Endothelial cell of umbilical vein (primary cell): Measurements from ENCODE around the gene ITGA8. TPM values are rescaled to one million over a fixed set of nuclear protein-coding genes. Genes with fewer than 3 reads are reported as not detected.

ENCODE experiments used
- BruUV-seq: library from RNA; stranded (reverse); fragments of 400-500 nt; replicated peaks from 2 replicates; lab custom pipeline; 2021; lab: Mats Ljungman, UMichigan
- CTCF ChIA-PET: fragments of 300-600, 350-600 bp; sonication (Branson Sonifier 250); formaldehyde crosslinking; loops from one replicate; lab custom pipeline; 2021; ENCODE audit warnings: antibody characterized with exemption, inconsistent platforms; lab: Charles Lee
- POLR2A ChIA-PET: fragments of 300-600, 350-600 bp; sonication (Branson Sonifier 250); formaldehyde crosslinking; loops from one replicate; lab custom pipeline; 2021; ENCODE audit warnings: antibody characterized with exemption, inconsistent platforms; lab: Charles Lee
- DNase-seq: peaks from one replicate; pipeline ENCODE4 v3.0.0-alpha.2; 2011; ENCODE audit warnings: low read depth, low spot score
- FAIRE-seq: peaks from 2 replicates; lab custom pipeline; 2011; peaks lifted over from hg19 to GRCh38; lab: Jason Lieb, UNC
- H2AFZ ChIP-seq: 2 replicates; pipeline ENCODE4 v1.6.0; 2012; ENCODE audit warnings: low read depth, low read length, control low read depth, inconsistent platforms
- H3K27ac ChIP-seq: 2 replicates; pipeline ENCODE4 v1.5.1; 2011; ENCODE audit warnings: low read depth, mild to moderate bottlenecking, control low read depth, low read length, moderate library complexity; ENCODE audit not compliant: insufficient read depth
- H3K27me3 ChIP-seq, 2 experiments: 2 replicates each; pipeline versions ENCODE4 v1.6.0 to v1.6.1; 2011; ENCODE audit warnings: low read length in 2 of 2, mixed read lengths in 1 of 2; ENCODE audit not compliant: control insufficient read depth in 2 of 2, insufficient read depth in 2 of 2
- H3K36me3 ChIP-seq, 2 experiments: 2 replicates in 1 of 2; 3 replicates in 1 of 2; pipeline ENCODE4 v1.5.1; 2011; ENCODE audit warnings: low read length in 2 of 2, mild to moderate bottlenecking in 1 of 2, moderate library complexity in 1 of 2; ENCODE audit not compliant: control insufficient read depth in 2 of 2, insufficient read depth in 2 of 2; ENCODE audit errors: extremely low read depth in 1 of 2
- H3K4me1 ChIP-seq: 3 replicates; pipeline ENCODE4 v1.5.1; 2011; ENCODE audit warnings: mild to moderate bottlenecking, low read length; ENCODE audit not compliant: control insufficient read depth, insufficient read depth; ENCODE audit errors: extremely low read depth
- H3K4me2 ChIP-seq: 2 replicates; pipeline ENCODE4 v1.6.1; 2011; ENCODE audit warnings: low read length, control low read depth, mixed read lengths; ENCODE audit not compliant: insufficient read depth
- H3K4me3 ChIP-seq, 3 experiments: fragments of 200-600 bp in 1 of 3; sonication (generic), shearing (Covaris generic) in 1 of 3; replicated peaks in 1 of 3; 2 replicates each; pipeline ENCODE4 v1.5.1; 2011 to 2016; ENCODE audit warnings: control low read depth in 3 of 3, low read length in 3 of 3, mild to moderate bottlenecking in 2 of 3, inconsistent platforms in 1 of 3, low read depth in 1 of 3, moderate library complexity in 1 of 3; ENCODE audit not compliant: insufficient read depth in 1 of 3
- H3K79me2 ChIP-seq: 2 replicates; pipeline ENCODE4 v1.6.0; 2012; ENCODE audit warnings: low read length, inconsistent platforms; ENCODE audit not compliant: control insufficient read depth, insufficient read depth
- H3K9ac ChIP-seq: replicated peaks from 2 replicates; pipeline ENCODE3; 2011; ENCODE audit warnings: low read length, control low read depth; ENCODE audit not compliant: insufficient read depth; ENCODE audit errors: extremely low read depth
- H3K9me1 ChIP-seq: replicated peaks from 3 replicates; pipeline ENCODE4 v1.6.0; 2011; ENCODE audit warnings: mild to moderate bottlenecking, low read length; ENCODE audit not compliant: control insufficient read depth, insufficient read depth; ENCODE audit errors: extremely low read depth
- H3K9me3 ChIP-seq: replicated peaks from 2 replicates; pipeline ENCODE4 v1.5.1; 2012; ENCODE audit warnings: low read length, inconsistent platforms; ENCODE audit not compliant: control insufficient read depth, insufficient read depth
- H4K20me1 ChIP-seq: replicated peaks from 2 replicates; pipeline ENCODE3; 2011; ENCODE audit warnings: mild to moderate bottlenecking, low read length; ENCODE audit not compliant: control insufficient read depth, insufficient read depth; ENCODE audit errors: extremely low read depth
- EZH2 ChIP-seq: IDR thresholded peaks from 2 replicates; pipeline ENCODE4 v1.6.1; 2012; ENCODE audit warnings: borderline replicate concordance, low read depth, mild to moderate bottlenecking, moderate library complexity, low read length, inconsistent platforms; ENCODE audit not compliant: severe bottlenecking
- FOS ChIP-seq: IDR thresholded peaks from 2 replicates; pipeline ENCODE4 v1.6.1; 2011; ENCODE audit warnings: mild to moderate bottlenecking, low read length, moderate library complexity, borderline replicate concordance; ENCODE audit not compliant: insufficient read depth
- GATA2 ChIP-seq: IDR thresholded peaks from 2 replicates; pipeline ENCODE4 v1.7.0; 2011; ENCODE audit warnings: low read depth, mild to moderate bottlenecking, moderate library complexity, mixed read lengths, low read length; ENCODE audit not compliant: insufficient read length, insufficient read depth
- JUN ChIP-seq: IDR thresholded peaks from 2 replicates; pipeline ENCODE4 v1.6.1; 2011; ENCODE audit warnings: borderline replicate concordance, low read depth; ENCODE audit not compliant: insufficient read length, insufficient read depth
- MYC ChIP-seq: IDR thresholded peaks from one replicate; pipeline ENCODE4 v1.6.1; 2011; ENCODE audit warnings: mild to moderate bottlenecking, low read depth, low read length
- POLR2A ChIP-seq: IDR thresholded peaks from 2 replicates; pipeline ENCODE4 v1.6.1; 2012; ENCODE audit warnings: low read depth, mild to moderate bottlenecking, control low read depth, low read length
- POLR2AphosphoS5 ChIP-seq: IDR thresholded peaks from 2 replicates; pipeline ENCODE4 v1.6.1; 2012; ENCODE audit warnings: low read depth, mild to moderate bottlenecking, control low read depth, low read length, moderate library complexity; ENCODE audit not compliant: insufficient read depth
- dilution Hi-C: fragments of 300-500 bp; cut with MboI; formaldehyde crosslinking; loops from one replicate; pipeline ENCODE4 v1.15.0; 2019; ENCODE audit warnings: low sequenced_read_pairs; ENCODE audit not compliant: extremely low pct_ligation_motif_present
- intact Hi-C: fragments of 100-400 bp; cut with micrococcal nuclease; formaldehyde crosslinking; loops from one replicate; pipeline ENCODE4 v1.10.0; 2022
- polyA plus RNA-seq, 4 experiments: library from polyadenylated mRNA; depleted of rRNA in 3 of 4; stranded (reverse) in 3 of 4; unstranded in 1 of 4; fragments of >200 nt; gene quantifications; 2 replicates each; pipeline versions ENCODE4 v1.2.1 to v1.2.3, GENCODE V29; 2011 to 2012; ENCODE audit warnings: missing spikeins in 1 of 4
- total RNA-seq: library from RNA; stranded (reverse); gene quantifications from 2 replicates; pipeline ENCODE4 v1.2.3, GENCODE V29; 2021
- TF ChIP-seq, protein P1 (sequence below), 2 donors: IDR thresholded peaks; 1 replicate in 1 of 2; 2 replicates in 1 of 2; pipeline ENCODE4 v1.5.1; 2011; ENCODE audit warnings: low read length in 2 of 2, mild to moderate bottlenecking in 2 of 2, moderate library complexity in 2 of 2, control low read depth in 1 of 2, inconsistent platforms in 1 of 2, low read depth in 1 of 2; ENCODE audit not compliant: insufficient read depth in 1 of 2; ENCODE audit errors: extremely low read depth in 1 of 2
- TF ChIP-seq, protein P2 (sequence below): IDR thresholded peaks from 2 replicates; pipeline ENCODE4 v1.6.1; 2011; ENCODE audit not compliant: insufficient read depth, insufficient read length

Gene ITGA8
- total and polyA plus RNA-seq, 2 donors (not counting 3 experiments of a cell fraction or from before 2014, with no cell fraction given): 0.04 to 0.40 TPM

DNA sequence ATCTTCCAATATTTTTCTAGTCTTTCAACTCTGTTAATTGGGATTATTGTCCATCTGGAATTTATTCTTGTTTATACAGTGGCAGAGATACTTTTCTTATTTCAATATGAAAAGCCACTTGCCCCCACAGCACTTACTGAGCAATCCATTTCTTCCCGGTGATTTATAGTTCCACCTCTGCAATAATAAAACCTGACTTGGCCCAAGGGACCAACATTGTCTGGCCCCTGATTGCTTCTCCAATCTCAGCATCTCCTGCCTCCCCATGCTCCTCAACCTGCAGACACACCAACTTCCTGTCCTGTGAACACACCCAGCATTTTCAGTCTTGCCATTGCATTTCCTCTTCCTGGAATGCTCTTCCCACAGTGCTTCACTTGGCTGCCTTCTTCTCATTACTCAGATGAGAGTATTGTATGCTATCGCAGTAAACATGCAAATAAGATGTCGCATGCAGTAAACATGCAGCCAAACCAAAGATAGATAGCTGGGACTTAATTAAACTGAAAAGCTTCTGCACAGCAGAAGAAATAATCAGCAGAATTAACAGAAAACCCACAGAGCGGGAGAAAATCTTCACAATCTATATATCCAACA, 19.5 kb downstream of the ITGA8 start:
- H3K27ac ChIP-seq: no peak overlapping the region
- TF ChIP-seq POLR2A: no peak
- TF ChIP-seq, protein P1, sequence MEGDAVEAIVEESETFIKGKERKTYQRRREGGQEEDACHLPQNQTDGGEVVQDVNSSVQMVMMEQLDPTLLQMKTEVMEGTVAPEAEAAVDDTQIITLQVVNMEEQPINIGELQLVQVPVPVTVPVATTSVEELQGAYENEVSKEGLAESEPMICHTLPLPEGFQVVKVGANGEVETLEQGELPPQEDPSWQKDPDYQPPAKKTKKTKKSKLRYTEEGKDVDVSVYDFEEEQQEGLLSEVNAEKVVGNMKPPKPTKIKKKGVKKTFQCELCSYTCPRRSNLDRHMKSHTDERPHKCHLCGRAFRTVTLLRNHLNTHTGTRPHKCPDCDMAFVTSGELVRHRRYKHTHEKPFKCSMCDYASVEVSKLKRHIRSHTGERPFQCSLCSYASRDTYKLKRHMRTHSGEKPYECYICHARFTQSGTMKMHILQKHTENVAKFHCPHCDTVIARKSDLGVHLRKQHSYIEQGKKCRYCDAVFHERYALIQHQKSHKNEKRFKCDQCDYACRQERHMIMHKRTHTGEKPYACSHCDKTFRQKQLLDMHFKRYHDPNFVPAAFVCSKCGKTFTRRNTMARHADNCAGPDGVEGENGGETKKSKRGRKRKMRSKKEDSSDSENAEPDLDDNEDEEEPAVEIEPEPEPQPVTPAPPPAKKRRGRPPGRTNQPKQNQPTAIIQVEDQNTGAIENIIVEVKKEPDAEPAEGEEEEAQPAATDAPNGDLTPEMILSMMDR (IDR thresholded peaks at IDR 0.05; ENCODE audit: extremely low read depth in 1 of 2, insufficient read depth in 1 of 2, low read depth in 1 of 2, low read length in 2 of 2): no peak
- TF ChIP-seq, protein P2, sequence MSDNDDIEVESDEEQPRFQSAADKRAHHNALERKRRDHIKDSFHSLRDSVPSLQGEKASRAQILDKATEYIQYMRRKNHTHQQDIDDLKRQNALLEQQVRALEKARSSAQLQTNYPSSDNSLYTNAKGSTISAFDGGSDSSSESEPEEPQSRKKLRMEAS: no peak
- TF ChIP-seq MYC: no peak
- TF ChIP-seq FOS: no peak
- TF ChIP-seq GATA2: no peak
- CTCF ChIA-PET: no interaction called here
- DNase-seq: no peak
- no peak overlapping the region for H3K9ac ChIP-seq
- FAIRE-seq: no peak
- no peaks in the 10 kb centered on the region for H3K36me3 ChIP-seq
- no peak overlapping the region for H2AFZ ChIP-seq
- POLR2A ChIA-PET: no interaction called here
- peaks cover 5 to 7% of the 10 kb centered on the region in 2 experiments for H3K27me3 ChIP-seq
- no TSS peak for BruUV-seq
- H3K4me1 ChIP-seq: peaks cover 28% of the 10 kb centered on the region
- intact Hi-C loops (no loop called here), dilution Hi-C loops (no loop called here)
- H3K79me2 ChIP-seq: no peaks in the 10 kb centered on the region
- no peak overlapping the region for H3K4me3 ChIP-seq
- no peak overlapping the region for H3K4me2 ChIP-seq
- no peaks in the 10 kb centered on the region for H3K9me1 ChIP-seq
- no peaks in the 10 kb centered on the region for H3K9me3 ChIP-seq
- no peaks in the 10 kb centered on the region for H4K20me1 ChIP-seq

DNA sequence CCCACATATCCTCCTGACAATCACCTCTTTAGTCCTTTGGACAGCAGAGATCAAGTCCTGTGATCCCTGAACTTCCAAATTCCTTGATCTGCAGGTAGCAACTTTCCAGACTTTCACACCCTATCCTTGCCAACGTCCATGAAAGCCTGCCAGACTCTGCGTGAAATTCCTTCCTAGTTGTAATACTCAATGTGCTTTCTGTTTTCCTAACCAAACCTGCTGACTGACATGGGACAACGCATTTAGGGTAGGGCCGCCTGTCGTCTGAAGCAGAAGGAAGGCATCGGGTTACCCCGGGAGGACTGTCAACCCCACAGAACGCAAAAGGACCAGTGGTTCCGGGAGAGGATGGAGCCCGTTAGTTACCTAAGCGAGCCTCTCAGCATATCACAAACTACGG, 23.9 kb downstream of the ITGA8 start:
- FAIRE-seq (no peak), DNase-seq (no peak)
- no peaks in the 10 kb centered on the region for H3K9me1 ChIP-seq
- H3K4me1 ChIP-seq: no peaks in the 10 kb centered on the region
- BruUV-seq: no TSS peak
- CTCF ChIA-PET: no interaction called here
- no peaks in the 10 kb centered on the region for H3K79me2 ChIP-seq
- peaks cover 5 to 7% of the 10 kb centered on the region in 2 experiments for H3K27me3 ChIP-seq
- TF ChIP-seq POLR2A: no peak
- TF ChIP-seq, protein P2: no peak
- no peak for TF ChIP-seq POLR2AphosphoS5
- no peak for TF ChIP-seq MYC
- no peak for TF ChIP-seq FOS
- TF ChIP-seq EZH2: no peak
- no peak for TF ChIP-seq GATA2
- TF ChIP-seq JUN: no peak
- TF ChIP-seq, protein P1 (IDR thresholded peaks at IDR 0.05; ENCODE audit: extremely low read depth in 1 of 2, insufficient read depth in 1 of 2, low read depth in 1 of 2, low read length in 2 of 2): no peak
- H3K9me3 ChIP-seq: no peaks in the 10 kb centered on the region
- dilution Hi-C loops: no loop called here
- no peak overlapping the region for H2AFZ ChIP-seq
- H3K9ac ChIP-seq: no peak overlapping the region
- intact Hi-C loops: no loop called here
- no peak overlapping the region for H3K27ac ChIP-seq
- H3K4me3 ChIP-seq: no peak overlapping the region
- no peak overlapping the region for H3K4me2 ChIP-seq
- POLR2A ChIA-PET: no interaction called here
- H3K36me3 ChIP-seq: no peaks in the 10 kb centered on the region
- no peaks in the 10 kb centered on the region for H4K20me1 ChIP-seq
